Endothelial cell of umbilical vein (primary cell): ENCODE data around the gene DQX1. TPM values are rescaled to one million over a fixed set of nuclear protein-coding genes. Genes with fewer than 3 reads are reported as not detected.

Experiments used
- BruUV-seq: library from RNA; stranded (reverse); fragments of 400-500 nt; replicated peaks from 2 replicates; lab custom pipeline; 2021; lab: Mats Ljungman, UMichigan
- CTCF ChIA-PET: fragments of 300-600, 350-600 bp; sonication (Branson Sonifier 250); formaldehyde crosslinking; loops from one replicate; lab custom pipeline; 2021; ENCODE audit warnings: antibody characterized with exemption, inconsistent platforms; lab: Charles Lee
- POLR2A ChIA-PET: fragments of 300-600, 350-600 bp; sonication (Branson Sonifier 250); formaldehyde crosslinking; loops from one replicate; lab custom pipeline; 2021; ENCODE audit warnings: antibody characterized with exemption, inconsistent platforms; lab: Charles Lee
- DNase-seq: peaks from one replicate; pipeline ENCODE4 v3.0.0-alpha.2; 2011; ENCODE audit warnings: low read depth, low spot score
- FAIRE-seq: peaks from 2 replicates; lab custom pipeline; 2011; peaks lifted over from hg19 to GRCh38; lab: Jason Lieb, UNC
- H2AFZ ChIP-seq: 2 replicates; pipeline ENCODE4 v1.6.0; 2012; ENCODE audit warnings: low read depth, low read length, control low read depth, inconsistent platforms
- H3K27ac ChIP-seq: 2 replicates; pipeline ENCODE4 v1.5.1; 2011; ENCODE audit warnings: low read depth, mild to moderate bottlenecking, control low read depth, low read length, moderate library complexity; ENCODE audit not compliant: insufficient read depth
- H3K27me3 ChIP-seq, 2 experiments: 2 replicates each; pipeline versions ENCODE4 v1.6.0 to v1.6.1; 2011; ENCODE audit warnings: low read length in 2 of 2, mixed read lengths in 1 of 2; ENCODE audit not compliant: control insufficient read depth in 2 of 2, insufficient read depth in 2 of 2
- H3K36me3 ChIP-seq, 2 experiments: 2 replicates in 1 of 2; 3 replicates in 1 of 2; pipeline ENCODE4 v1.5.1; 2011; ENCODE audit warnings: low read length in 2 of 2, mild to moderate bottlenecking in 1 of 2, moderate library complexity in 1 of 2; ENCODE audit not compliant: control insufficient read depth in 2 of 2, insufficient read depth in 2 of 2; ENCODE audit errors: extremely low read depth in 1 of 2
- H3K4me1 ChIP-seq: 3 replicates; pipeline ENCODE4 v1.5.1; 2011; ENCODE audit warnings: mild to moderate bottlenecking, low read length; ENCODE audit not compliant: control insufficient read depth, insufficient read depth; ENCODE audit errors: extremely low read depth
- H3K4me2 ChIP-seq: 2 replicates; pipeline ENCODE4 v1.6.1; 2011; ENCODE audit warnings: low read length, control low read depth, mixed read lengths; ENCODE audit not compliant: insufficient read depth
- H3K4me3 ChIP-seq, 3 experiments: fragments of 200-600 bp in 1 of 3; sonication (generic), shearing (Covaris generic) in 1 of 3; replicated peaks in 1 of 3; 2 replicates each; pipeline ENCODE4 v1.5.1; 2011 to 2016; ENCODE audit warnings: control low read depth in 3 of 3, low read length in 3 of 3, mild to moderate bottlenecking in 2 of 3, inconsistent platforms in 1 of 3, low read depth in 1 of 3, moderate library complexity in 1 of 3; ENCODE audit not compliant: insufficient read depth in 1 of 3
- H3K79me2 ChIP-seq: 2 replicates; pipeline ENCODE4 v1.6.0; 2012; ENCODE audit warnings: low read length, inconsistent platforms; ENCODE audit not compliant: control insufficient read depth, insufficient read depth
- H3K9ac ChIP-seq: replicated peaks from 2 replicates; pipeline ENCODE3; 2011; ENCODE audit warnings: low read length, control low read depth; ENCODE audit not compliant: insufficient read depth; ENCODE audit errors: extremely low read depth
- H3K9me1 ChIP-seq: replicated peaks from 3 replicates; pipeline ENCODE4 v1.6.0; 2011; ENCODE audit warnings: mild to moderate bottlenecking, low read length; ENCODE audit not compliant: control insufficient read depth, insufficient read depth; ENCODE audit errors: extremely low read depth
- H3K9me3 ChIP-seq: replicated peaks from 2 replicates; pipeline ENCODE4 v1.5.1; 2012; ENCODE audit warnings: low read length, inconsistent platforms; ENCODE audit not compliant: control insufficient read depth, insufficient read depth
- H4K20me1 ChIP-seq: replicated peaks from 2 replicates; pipeline ENCODE3; 2011; ENCODE audit warnings: mild to moderate bottlenecking, low read length; ENCODE audit not compliant: control insufficient read depth, insufficient read depth; ENCODE audit errors: extremely low read depth
- EZH2 ChIP-seq: IDR thresholded peaks from 2 replicates; pipeline ENCODE4 v1.6.1; 2012; ENCODE audit warnings: borderline replicate concordance, low read depth, mild to moderate bottlenecking, moderate library complexity, low read length, inconsistent platforms; ENCODE audit not compliant: severe bottlenecking
- FOS ChIP-seq: IDR thresholded peaks from 2 replicates; pipeline ENCODE4 v1.6.1; 2011; ENCODE audit warnings: mild to moderate bottlenecking, low read length, moderate library complexity, borderline replicate concordance; ENCODE audit not compliant: insufficient read depth
- GATA2 ChIP-seq: IDR thresholded peaks from 2 replicates; pipeline ENCODE4 v1.7.0; 2011; ENCODE audit warnings: low read depth, mild to moderate bottlenecking, moderate library complexity, mixed read lengths, low read length; ENCODE audit not compliant: insufficient read length, insufficient read depth
- JUN ChIP-seq: IDR thresholded peaks from 2 replicates; pipeline ENCODE4 v1.6.1; 2011; ENCODE audit warnings: borderline replicate concordance, low read depth; ENCODE audit not compliant: insufficient read length, insufficient read depth
- MAX ChIP-seq: IDR thresholded peaks from 2 replicates; pipeline ENCODE4 v1.6.1; 2011; ENCODE audit not compliant: insufficient read depth, insufficient read length
- MYC ChIP-seq: IDR thresholded peaks from one replicate; pipeline ENCODE4 v1.6.1; 2011; ENCODE audit warnings: mild to moderate bottlenecking, low read depth, low read length
- POLR2A ChIP-seq: IDR thresholded peaks from 2 replicates; pipeline ENCODE4 v1.6.1; 2012; ENCODE audit warnings: low read depth, mild to moderate bottlenecking, control low read depth, low read length
- POLR2AphosphoS5 ChIP-seq: IDR thresholded peaks from 2 replicates; pipeline ENCODE4 v1.6.1; 2012; ENCODE audit warnings: low read depth, mild to moderate bottlenecking, control low read depth, low read length, moderate library complexity; ENCODE audit not compliant: insufficient read depth
- dilution Hi-C: fragments of 300-500 bp; cut with MboI; formaldehyde crosslinking; loops from one replicate; pipeline ENCODE4 v1.15.0; 2019; ENCODE audit warnings: low sequenced_read_pairs; ENCODE audit not compliant: extremely low pct_ligation_motif_present
- intact Hi-C: fragments of 100-400 bp; cut with micrococcal nuclease; formaldehyde crosslinking; loops from one replicate; pipeline ENCODE4 v1.10.0; 2022
- polyA plus RNA-seq, 4 experiments: library from polyadenylated mRNA; depleted of rRNA in 3 of 4; stranded (reverse) in 3 of 4; unstranded in 1 of 4; fragments of >200 nt; gene quantifications; 2 replicates each; pipeline versions ENCODE4 v1.2.1 to v1.2.3, GENCODE V29; 2011 to 2012; ENCODE audit warnings: missing spikeins in 1 of 4
- total RNA-seq: library from RNA; stranded (reverse); gene quantifications from 2 replicates; pipeline ENCODE4 v1.2.3, GENCODE V29; 2021
- TF ChIP-seq, protein P1 (sequence below), 2 donors: IDR thresholded peaks; 1 replicate in 1 of 2; 2 replicates in 1 of 2; pipeline ENCODE4 v1.5.1; 2011; ENCODE audit warnings: low read length in 2 of 2, mild to moderate bottlenecking in 2 of 2, moderate library complexity in 2 of 2, control low read depth in 1 of 2, inconsistent platforms in 1 of 2, low read depth in 1 of 2; ENCODE audit not compliant: insufficient read depth in 1 of 2; ENCODE audit errors: extremely low read depth in 1 of 2

DQX1 gene
- total and polyA plus RNA-seq, 2 donors (not counting 3 experiments of a cell fraction or from before 2014, with no cell fraction given) = 0.06 to 0.44 TPM

DNA sequence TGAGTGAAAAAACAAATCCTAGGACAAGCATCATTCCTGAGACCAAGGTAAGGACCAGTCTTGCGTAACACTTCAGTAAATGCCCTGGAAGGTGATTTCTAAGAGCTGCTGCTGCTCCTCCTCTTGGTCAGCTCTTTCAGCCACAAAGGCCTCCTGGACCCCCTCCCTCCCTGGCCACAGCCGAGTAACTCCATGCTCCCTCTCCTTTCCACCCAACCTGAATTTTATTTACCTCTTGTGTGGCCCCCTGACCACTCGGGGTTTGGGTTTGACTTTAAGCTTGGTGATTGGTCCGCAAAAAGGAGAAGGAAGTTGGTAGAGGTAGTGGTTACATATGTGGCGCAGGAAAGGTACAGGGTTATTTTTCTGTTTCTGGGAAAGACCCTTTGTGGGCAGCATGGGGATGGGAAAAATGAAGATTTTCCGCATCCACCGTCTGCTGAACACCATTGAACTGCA, 12.9 kb upstream of the DQX1 start:
- dilution Hi-C loops (no loop called here), intact Hi-C loops (no loop called here)
- no peaks in the 10 kb centered on the region for H4K20me1 ChIP-seq
- no peaks in the 10 kb centered on the region for H3K9me3 ChIP-seq
- H3K4me2 ChIP-seq = no peak overlapping the region
- CTCF ChIA-PET = no interaction called here
- H3K27me3 ChIP-seq = peaks cover 13 to 16% of the 10 kb centered on the region in 2 experiments
- TF ChIP-seq POLR2AphosphoS5 (no peak), MYC (no peak), EZH2 (no peak), MAX (no peak), POLR2A (no peak), GATA2 (no peak), JUN (no peak), FOS (no peak)
- TF ChIP-seq, protein P1, sequence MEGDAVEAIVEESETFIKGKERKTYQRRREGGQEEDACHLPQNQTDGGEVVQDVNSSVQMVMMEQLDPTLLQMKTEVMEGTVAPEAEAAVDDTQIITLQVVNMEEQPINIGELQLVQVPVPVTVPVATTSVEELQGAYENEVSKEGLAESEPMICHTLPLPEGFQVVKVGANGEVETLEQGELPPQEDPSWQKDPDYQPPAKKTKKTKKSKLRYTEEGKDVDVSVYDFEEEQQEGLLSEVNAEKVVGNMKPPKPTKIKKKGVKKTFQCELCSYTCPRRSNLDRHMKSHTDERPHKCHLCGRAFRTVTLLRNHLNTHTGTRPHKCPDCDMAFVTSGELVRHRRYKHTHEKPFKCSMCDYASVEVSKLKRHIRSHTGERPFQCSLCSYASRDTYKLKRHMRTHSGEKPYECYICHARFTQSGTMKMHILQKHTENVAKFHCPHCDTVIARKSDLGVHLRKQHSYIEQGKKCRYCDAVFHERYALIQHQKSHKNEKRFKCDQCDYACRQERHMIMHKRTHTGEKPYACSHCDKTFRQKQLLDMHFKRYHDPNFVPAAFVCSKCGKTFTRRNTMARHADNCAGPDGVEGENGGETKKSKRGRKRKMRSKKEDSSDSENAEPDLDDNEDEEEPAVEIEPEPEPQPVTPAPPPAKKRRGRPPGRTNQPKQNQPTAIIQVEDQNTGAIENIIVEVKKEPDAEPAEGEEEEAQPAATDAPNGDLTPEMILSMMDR (IDR thresholded peaks at IDR 0.05; ENCODE audit: extremely low read depth in 1 of 2, insufficient read depth in 1 of 2, low read depth in 1 of 2, low read length in 2 of 2) = no peak
- FAIRE-seq (no peak), DNase-seq (no peak)
- H3K9ac ChIP-seq = no peak overlapping the region
- POLR2A ChIA-PET = no interaction called here
- no peak overlapping the region for H2AFZ ChIP-seq
- H3K79me2 ChIP-seq = no peaks in the 10 kb centered on the region
- H3K27ac ChIP-seq = no peak overlapping the region
- no peak overlapping the region for H3K4me3 ChIP-seq
- no peaks in the 10 kb centered on the region for H3K4me1 ChIP-seq
- no peaks in the 10 kb centered on the region for H3K36me3 ChIP-seq
- BruUV-seq = no TSS peak
- H3K9me1 ChIP-seq = no peaks in the 10 kb centered on the region
